ENCODE measurements around the gene EGFR. TPM values are rescaled to one million over a fixed set of nuclear protein-coding genes. Genes with fewer than 3 reads are reported as not detected.

Gene EGFR
- polyA plus RNA-seq, 1 donor from 2014 or later, result 0.22 TPM

GRCh38 chr7:55248526-55248925 is 229.7 kb downstream of the EGFR start:
- H4K20me1 ChIP-seq (ENCODE audit: insufficient read depth), result no peaks in the 10 kb centered on the region
- no peaks in the 10 kb centered on the region for H3K9me3 ChIP-seq (ENCODE audit: low read length)
- no peak overlapping the region for H2AFZ ChIP-seq (ENCODE audit: low read depth, low read length)
- no peak overlapping the region for H3K4me2 ChIP-seq (ENCODE audit: low read length)
- no peaks in the 10 kb centered on the region for H3F3A ChIP-seq (ENCODE audit: insufficient read depth, low read length, poor library complexity, severe bottlenecking)
- no peak for TF ChIP-seq POLR2AphosphoS5 (IDR thresholded peaks at IDR 0.05)
- TF ChIP-seq RAD21 (conservative IDR thresholded peaks at IDR 0.05), result no peak
- TF ChIP-seq EZH2 (IDR thresholded peaks at IDR 0.05; ENCODE audit: borderline replicate concordance, insufficient read depth, low read length, poor library complexity, severe bottlenecking), result no peak
- no peak for TF ChIP-seq EP300 (conservative IDR thresholded peaks at IDR 0.05; ENCODE audit: poor library complexity, severe bottlenecking)
- no peak for TF ChIP-seq SMC3 (conservative IDR thresholded peaks at IDR 0.05; ENCODE audit: poor library complexity)
- H3K79me2 ChIP-seq (replicated peaks; ENCODE audit: insufficient read depth, low read length), result no peaks in the 10 kb centered on the region
- H3K4me3 ChIP-seq (ENCODE audit: low read length), result no peak overlapping the region
- no peak overlapping the region for H3K9ac ChIP-seq (ENCODE audit: low read length)
- no peaks in the 10 kb centered on the region for H3K27me3 ChIP-seq (ENCODE audit: insufficient read depth, low read depth, low read length)
- H3K27ac ChIP-seq (ENCODE audit: low read length), result no peak overlapping the region
- H3K9me2 ChIP-seq (ENCODE audit: insufficient read depth, low read length), result no peaks in the 10 kb centered on the region
- H3K36me3 ChIP-seq (ENCODE audit: insufficient read depth, low read length), result no peaks in the 10 kb centered on the region

GRCh38 chr7:55249332-55249731 is 230.5 kb downstream of the EGFR start:
- Histone ChIP-seq H3K9me3 (ENCODE audit: low read length) (no peaks in the 10 kb centered on the region), H3F3A (ENCODE audit: insufficient read depth, low read length, poor library complexity, severe bottlenecking) (no peaks in the 10 kb centered on the region), H2AFZ (ENCODE audit: low read depth, low read length) (no peak overlapping the region), H4K20me1 (ENCODE audit: insufficient read depth) (no peaks in the 10 kb centered on the region), H3K27ac (ENCODE audit: low read length) (no peak overlapping the region), H3K79me2 (replicated peaks; ENCODE audit: insufficient read depth, low read length) (no peaks in the 10 kb centered on the region), H3K9me2 (ENCODE audit: insufficient read depth, low read length) (no peaks in the 10 kb centered on the region), H3K4me3 (ENCODE audit: low read length) (no peak overlapping the region), H3K4me2 (ENCODE audit: low read length) (no peak overlapping the region), H3K27me3 (ENCODE audit: insufficient read depth, low read depth, low read length) (peaks cover 6% of the 10 kb centered on the region), H3K36me3 (ENCODE audit: insufficient read depth, low read length) (no peaks in the 10 kb centered on the region), H3K9ac (ENCODE audit: low read length) (no peak overlapping the region)
- TF ChIP-seq POLR2AphosphoS5 (IDR thresholded peaks at IDR 0.05) (no peak), EZH2 (IDR thresholded peaks at IDR 0.05; ENCODE audit: borderline replicate concordance, insufficient read depth, low read length, poor library complexity, severe bottlenecking) (no peak), REST (IDR thresholded peaks at IDR 0.05; ENCODE audit: borderline replicate concordance) (no peak), RAD21 (conservative IDR thresholded peaks at IDR 0.05) (no peak), CTCF (IDR thresholded peaks at IDR 0.05; ENCODE audit: poor library complexity, severe bottlenecking) (no peak), EP300 (conservative IDR thresholded peaks at IDR 0.05; ENCODE audit: poor library complexity, severe bottlenecking) (no peak), MXI1 (conservative IDR thresholded peaks at IDR 0.05; ENCODE audit: poor library complexity, severe bottlenecking) (no peak), TAF1 (IDR thresholded peaks at IDR 0.05; ENCODE audit: low read depth) (no peak), SMC3 (conservative IDR thresholded peaks at IDR 0.05; ENCODE audit: poor library complexity) (no peak)

Measured in neural cell (in vitro differentiated cells).